CD4-positive, alpha-beta T cell treated with Interleukin-15 for 4 hours (primary cell): ENCODE measurements around the gene PTPRD.

Experiments used
- DNase-seq: peaks from one replicate; pipeline ENCODE4 v3.0.0-alpha.2; 2020; ENCODE audit warnings: low spot score

Gene PTPRD

GRCh38 chr9:9750719-9751118 is 862.1 kb downstream of the PTPRD start:
- no peak for DNase-seq

DNA sequence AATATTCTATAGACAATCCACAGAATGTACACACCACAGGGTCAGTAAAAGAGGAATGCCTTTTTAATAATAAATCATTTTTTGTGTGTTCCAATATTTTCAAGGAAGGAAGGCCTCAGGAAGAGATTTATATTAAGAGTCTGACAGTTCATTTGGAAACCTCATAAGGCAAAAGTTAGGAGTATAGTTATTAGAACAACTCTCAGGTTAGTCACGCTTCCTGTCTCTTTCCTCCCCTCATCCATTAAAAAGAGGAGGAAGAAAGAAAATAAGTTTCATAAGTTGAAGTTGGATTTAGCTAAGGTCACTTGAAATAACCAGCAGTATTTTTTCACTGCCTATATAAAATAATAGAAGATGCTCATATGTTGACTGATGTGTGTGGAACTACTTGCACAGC is 863.2 kb downstream of the PTPRD start:
- no peak for DNase-seq

- no peak for DNase-seq
Measured at GRCh38 chr9:9747787-9748186, 865.0 kb downstream of the PTPRD start.

DNA sequence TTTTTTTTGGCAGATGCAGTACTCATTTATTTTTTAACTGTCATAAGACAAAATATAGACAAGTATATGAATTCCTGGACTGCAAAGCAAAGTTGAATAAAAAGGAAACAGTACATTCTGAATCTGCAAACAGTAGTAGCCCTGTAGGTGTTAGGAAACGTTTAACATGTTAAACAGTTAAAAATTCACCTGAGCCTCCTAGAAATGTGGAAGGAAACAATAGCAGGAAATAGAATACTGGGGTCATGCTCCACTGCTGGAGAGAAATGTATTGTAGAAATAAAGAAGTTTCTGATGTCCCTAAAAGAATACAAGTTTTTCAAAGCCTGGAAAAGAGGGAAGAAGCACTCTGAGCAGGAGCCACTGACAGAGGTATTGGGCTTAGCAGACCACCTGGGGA is 866.0 kb downstream of the PTPRD start:
- no peak for DNase-seq

GRCh38 chr9:9743822-9744221 is 869.0 kb downstream of the PTPRD start:
- DNase-seq = no peak

GRCh38 chr9:9730174-9730573 is 882.6 kb downstream of the PTPRD start:
- DNase-seq = no peak

DNA sequence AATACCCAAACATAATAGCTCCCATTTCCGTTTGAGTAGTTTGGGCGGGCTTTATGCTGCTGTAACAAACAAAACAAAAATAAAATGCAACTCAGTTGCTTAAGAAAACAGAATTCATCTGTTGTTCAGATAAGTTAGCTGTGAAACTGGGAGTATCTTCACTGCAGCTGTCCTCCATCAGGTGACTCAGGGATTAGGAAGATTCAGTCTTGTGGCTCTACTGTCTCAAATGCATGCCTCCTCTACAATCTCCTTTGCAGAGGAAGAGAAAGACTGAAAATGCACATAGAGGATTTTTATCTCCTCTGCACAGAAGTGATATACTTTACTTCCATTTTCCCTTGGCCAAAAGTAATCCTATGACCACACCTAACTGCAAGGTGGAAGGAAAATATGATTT is 883.7 kb downstream of the PTPRD start:
- no peak for DNase-seq

GRCh38 chr9:9719373-9720112 is 893.3 kb downstream of the PTPRD start:
- no peak for DNase-seq

- no peak for DNase-seq
Measured at GRCh38 chr9:9718691-9719090, 894.1 kb downstream of the PTPRD start.

DNA sequence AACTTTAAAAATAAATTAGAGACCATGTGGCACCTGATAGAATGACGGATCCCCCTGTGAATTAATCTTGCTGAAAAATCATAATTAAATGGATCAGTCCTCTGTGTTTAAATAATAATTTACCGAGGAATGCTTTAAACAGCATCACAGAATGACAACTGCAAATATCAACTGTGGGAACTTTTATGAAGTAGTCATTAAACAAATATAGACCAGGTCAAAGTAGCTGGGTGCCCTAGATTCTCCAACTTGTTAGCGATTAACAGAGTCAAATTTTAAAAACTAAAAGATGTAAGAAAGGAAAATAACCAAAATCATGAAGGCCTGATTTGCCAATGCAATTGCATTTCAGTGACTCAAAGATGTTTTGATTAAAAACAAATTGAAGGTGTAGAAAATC is 933.4 kb downstream of the PTPRD start:
- DNase-seq = no peak

DNA sequence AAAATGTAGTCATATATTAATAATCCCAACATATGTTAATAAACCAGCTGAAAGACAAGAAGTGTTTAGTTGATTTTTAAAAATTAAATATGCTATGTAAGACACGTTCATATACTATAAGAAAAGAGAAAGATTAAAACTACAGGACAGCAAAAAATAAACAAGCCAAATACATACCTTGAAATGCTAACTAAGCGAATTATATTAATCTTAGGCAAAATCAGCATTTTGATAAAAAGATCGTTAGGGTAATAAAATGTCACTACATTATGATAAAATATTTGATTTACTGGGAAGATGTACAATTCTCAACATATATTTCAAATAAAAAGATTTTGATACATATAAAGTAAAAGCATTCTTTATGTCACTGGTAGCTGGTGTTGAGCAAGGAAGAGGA is 938.3 kb downstream of the PTPRD start:
- DNase-seq = no peak

DNA sequence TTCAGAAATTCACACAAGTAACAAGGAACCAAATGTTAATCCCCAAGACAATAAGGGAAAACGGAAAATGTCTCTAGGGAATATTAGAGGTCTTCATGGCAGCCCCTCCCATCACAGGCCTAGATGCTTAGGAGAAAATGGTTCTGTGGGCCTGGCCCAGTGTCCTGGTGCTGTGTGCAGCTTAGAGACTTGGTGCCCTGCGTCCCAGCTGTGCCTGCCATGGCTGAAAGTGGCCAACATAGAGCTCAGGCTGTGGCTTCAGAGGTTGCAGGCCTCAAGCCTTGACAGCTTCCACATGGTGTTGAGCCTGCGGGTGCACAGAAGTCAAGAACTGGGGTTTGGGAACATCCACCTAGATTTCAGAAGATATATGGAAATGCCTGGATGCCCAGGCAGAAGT is 942.3 kb downstream of the PTPRD start:
- no peak for DNase-seq

GRCh38 chr9:9645006-9645405 is 967.8 kb downstream of the PTPRD start:
- DNase-seq = no peak

- DNase-seq = no peak
Measured at GRCh38 chr9:9631284-9631683, 981.5 kb downstream of the PTPRD start.

DNA sequence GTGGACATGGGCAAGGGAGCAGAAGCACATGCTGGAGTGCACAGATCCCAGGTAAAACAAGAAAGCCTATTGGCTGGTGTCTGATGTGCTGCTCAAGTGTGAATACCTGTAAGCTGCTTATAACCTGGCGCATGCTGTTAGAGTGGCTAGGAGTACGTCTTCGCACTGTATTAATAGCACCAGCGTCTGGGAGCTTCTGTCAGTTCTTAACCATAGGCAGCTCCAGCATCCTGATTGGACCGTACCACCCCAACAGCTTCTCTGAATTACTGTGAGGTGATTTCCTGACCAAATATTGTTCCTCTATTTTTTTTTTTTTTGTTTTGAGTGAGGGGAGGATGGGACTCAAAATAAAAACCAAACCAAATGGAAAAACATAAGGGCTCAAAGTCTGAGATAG is 987.6 kb downstream of the PTPRD start:
- no peak for DNase-seq

DNA sequence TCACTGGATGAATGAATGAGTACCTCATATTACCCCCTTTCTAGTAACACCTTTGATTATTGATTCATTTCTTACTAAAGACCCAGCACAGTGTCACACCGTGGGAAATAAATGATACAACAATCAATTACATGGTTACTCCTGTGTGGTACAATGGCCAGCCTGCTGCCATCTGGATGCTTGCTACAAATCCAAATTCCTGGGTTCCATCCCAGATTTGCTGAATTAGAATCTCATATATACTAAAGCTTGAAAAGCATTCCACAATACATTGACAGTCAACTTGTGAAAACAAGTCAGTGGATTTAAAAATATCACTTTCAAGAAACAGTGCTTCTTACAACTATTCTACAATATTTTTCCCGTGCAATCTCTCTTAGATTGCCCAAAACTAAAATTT is 989.3 kb downstream of the PTPRD start:
- DNase-seq = no peak

DNA sequence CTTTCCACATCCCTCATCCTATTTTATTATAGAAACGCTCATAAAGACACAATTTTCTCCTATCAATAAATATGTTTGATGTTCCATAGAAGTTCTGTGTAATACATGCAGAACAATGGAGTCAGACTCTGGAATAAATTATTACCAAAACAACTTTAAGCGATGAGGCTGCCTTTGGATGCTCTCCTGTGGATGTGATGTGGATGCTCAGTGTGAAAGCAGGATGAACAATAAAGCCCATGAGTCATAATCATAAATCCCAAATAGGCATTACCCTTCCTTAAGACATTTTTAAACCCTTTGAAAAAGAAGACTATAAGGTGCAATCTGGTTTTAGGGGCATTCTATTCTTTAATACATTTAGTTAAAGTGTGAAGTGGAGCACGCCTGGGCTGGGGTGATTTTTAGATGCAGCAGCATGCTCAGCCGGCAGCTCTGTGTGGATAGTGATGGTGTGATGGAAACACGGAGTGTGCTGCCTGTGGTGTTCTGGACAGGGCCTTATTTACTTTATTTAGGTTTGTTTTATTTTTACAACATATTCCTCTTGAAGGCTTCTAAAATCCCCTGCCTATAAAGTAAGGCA is 991.4 kb downstream of the PTPRD start:
- no peak for DNase-seq

GRCh38 chr9:9620736-9621135 is 992.1 kb downstream of the PTPRD start:
- no peak for DNase-seq

- no peak for DNase-seq
Measured at GRCh38 chr9:9615086-9615485, 997.7 kb downstream of the PTPRD start.

DNA sequence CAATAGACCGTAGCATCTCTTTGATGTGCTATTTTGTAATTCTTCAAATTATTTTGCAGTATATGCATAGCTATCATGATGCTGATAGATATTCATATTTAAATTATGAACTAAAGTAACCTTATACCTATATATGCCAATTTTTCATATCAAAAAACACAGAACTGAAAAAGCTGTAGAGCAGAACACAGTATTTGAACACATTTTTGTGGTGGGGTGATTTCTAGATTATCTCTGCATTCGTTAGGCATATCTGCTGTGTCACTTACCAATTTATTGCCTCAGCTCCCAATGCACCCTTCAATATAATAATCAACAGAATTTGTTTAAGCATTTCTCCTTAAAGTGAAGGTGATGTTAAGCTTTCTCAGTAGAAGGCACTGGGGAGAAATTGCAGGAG is 998.2 kb downstream of the PTPRD start:
- no peak for DNase-seq

DNA sequence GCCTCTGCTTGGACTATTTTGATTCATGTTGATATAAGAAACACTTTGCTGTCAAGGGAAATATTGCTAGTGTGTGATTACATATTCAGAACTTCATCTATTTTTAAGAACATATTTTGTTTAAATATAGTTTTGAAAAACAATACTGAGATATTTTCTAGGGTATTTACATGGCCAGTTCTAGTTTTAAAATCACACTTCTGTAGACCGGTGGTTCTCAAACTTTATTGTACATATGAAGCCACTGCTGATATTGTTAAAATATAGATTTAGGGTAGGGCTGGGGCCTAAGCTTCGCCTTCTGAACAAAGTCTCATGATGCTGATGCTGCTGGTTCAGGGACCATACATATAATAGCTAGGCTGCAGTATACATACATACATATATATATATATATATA is 1000.0 kb downstream of the PTPRD start:
- DNase-seq = no peak

- no peak for DNase-seq
Measured at GRCh38 chr9:9612270-9612669, 1000.5 kb downstream of the PTPRD start.

GRCh38 chr9:9605681-9606080 is 1007.1 kb downstream of the PTPRD start:
- no peak for DNase-seq

- no peak for DNase-seq
Measured at GRCh38 chr9:9603345-9603744, 1009.5 kb downstream of the PTPRD start.
